Natural killer cell (primary cell): ENCODE data around the gene PCDH9. TPM values are rescaled to one million over a fixed set of nuclear protein-coding genes. Genes with fewer than 3 reads are reported as not detected.

Experiments used
- ATAC-seq, 3 donors: fragments of 150-1000 bp in 2 of 3; fragments of 200-7000 bp in 1 of 3; cut with Tn5 transposase; 1 replicate in 1 of 3; 2 replicates in 2 of 3; pipeline ENCODE4 v1.10.0; 2021; ENCODE audit warnings: mild to moderate bottlenecking in 2 of 3, moderate library complexity in 2 of 3
- DNase-seq, 2 donors: peaks; one replicate each; pipeline versions ENCODE4 v3.0.0 to v3.0.0-alpha.2; 2013 to 2021; ENCODE audit warnings: mixed read lengths in 1 of 2
- H3K27ac ChIP-seq: one replicate; pipeline ENCODE4 v1.5.1; 2013; ENCODE audit warnings: mild to moderate bottlenecking, low read length
- H3K27me3 ChIP-seq: one replicate; pipeline ENCODE4 v1.6.1; 2013; ENCODE audit warnings: low read length; ENCODE audit not compliant: control insufficient read depth, insufficient read depth
- H3K36me3 ChIP-seq: one replicate; pipeline ENCODE4 v1.6.1; 2013; ENCODE audit warnings: low read length; ENCODE audit not compliant: control insufficient read depth, insufficient read depth
- H3K4me1 ChIP-seq: one replicate; pipeline ENCODE4 v1.6.1; 2013; ENCODE audit warnings: low read length; ENCODE audit not compliant: control insufficient read depth, insufficient read depth
- H3K4me3 ChIP-seq: one replicate; pipeline ENCODE4 v1.5.1; 2013; ENCODE audit warnings: low read length
- H3K9me3 ChIP-seq: one replicate; pipeline ENCODE4 v1.6.1; 2013; ENCODE audit warnings: low read length; ENCODE audit not compliant: control insufficient read depth, insufficient read depth
- H3K27ac Mint-ChIP-seq, 2 donors: one replicate each; pipeline ENCODE4 v1.8.0; 2022; ENCODE audit warnings: mild to moderate bottlenecking in 2 of 2, mixed read lengths in 2 of 2, moderate library complexity in 1 of 2
- H3K27me3 Mint-ChIP-seq, 2 donors: one replicate each; pipeline ENCODE4 v1.8.0; 2022; ENCODE audit warnings: low read depth in 2 of 2, mixed read lengths in 2 of 2
- H3K36me3 Mint-ChIP-seq: one replicate; pipeline ENCODE4 v1.8.0; 2022; ENCODE audit warnings: mixed read lengths
- H3K4me1 Mint-ChIP-seq, 2 donors: one replicate each; pipeline ENCODE4 v1.8.0; 2022; ENCODE audit warnings: mixed read lengths in 2 of 2
- H3K4me3 Mint-ChIP-seq: one replicate; pipeline ENCODE4 v1.8.0; 2022; ENCODE audit warnings: mild to moderate bottlenecking, moderate library complexity, mixed read lengths
- H3K9me3 Mint-ChIP-seq, 2 donors: one replicate each; pipeline ENCODE4 v1.8.0; 2022; ENCODE audit warnings: mixed read lengths in 2 of 2
- CTCF ChIP-seq: fragments of 200-600 bp; IDR thresholded peaks from one replicate; pipeline ENCODE4 v1.8.0; 2022; ENCODE audit warnings: antibody characterized with exemption
- WGBS: methylation state at CpG from one replicate; pipeline ENCODE4 v1.1.7; 2013; ENCODE audit warnings: missing lambda C conversion rate; ENCODE audit not compliant: insufficient coverage; 5-methylcytosine and 5-hydroxymethylcytosine counted together
- intact Hi-C: fragments of 100-400 bp; cut with micrococcal nuclease; formaldehyde crosslinking; loops from one replicate; pipeline ENCODE4 v1.14.2; 2022
- total RNA-seq, 4 donors: library from RNA; stranded (reverse); fragments of 120-200 nt in 1 of 4; gene quantifications; one replicate each; pipeline versions ENCODE4 v1.2.3 to v1.2.4, GENCODE V29; 2013 to 2022

Gene PCDH9
- total RNA-seq, 3 donors from 2014 or later (not counting 1 experiment from before 2014, with no cell fraction given): 0.43 to 1.5 (median 0.68) TPM

GRCh38 chr13:66981912-66982311 lies 248.2 kb downstream of the PCDH9 start:
- WGBS: 95% methylated on average over 7 of the region's 7 CpGs

GRCh38 chr13:66977161-66977560 lies 253.0 kb downstream of the PCDH9 start:
- ATAC-seq (no peak), DNase-seq (no peak)
- Mint-ChIP-seq H3K36me3 (no peaks in the 10 kb centered on the region), H3K27ac (no peak overlapping the region), H3K4me3 (no peak overlapping the region), H3K27me3 (no peaks in the 10 kb centered on the region), H3K9me3 (peaks cover 11 to 12% of the 10 kb centered on the region in 2 donors), H3K4me1 (no peaks in the 10 kb centered on the region)
- Histone ChIP-seq H3K27ac (no peak overlapping the region), H3K9me3 (no peaks in the 10 kb centered on the region), H3K4me3 (no peak overlapping the region), H3K27me3 (no peaks in the 10 kb centered on the region), H3K36me3 (no peaks in the 10 kb centered on the region), H3K4me1 (no peaks in the 10 kb centered on the region)
- no peak for TF ChIP-seq CTCF
- WGBS: 89% methylated on average over 4 of the region's 4 CpGs
- intact Hi-C loops: no loop called here

More at GRCh38 chr13:66981912-66982311, 248.2 kb downstream of the PCDH9 start:
- TF ChIP-seq CTCF: no peak
- Mint-ChIP-seq H3K9me3 (peaks cover 5 to 15% of the 10 kb centered on the region in 2 donors), H3K4me1 (no peaks in the 10 kb centered on the region), H3K4me3 (no peak overlapping the region), H3K27ac (no peak overlapping the region), H3K36me3 (no peaks in the 10 kb centered on the region), H3K27me3 (no peaks in the 10 kb centered on the region)
- no peak overlapping the region for H3K4me3 ChIP-seq
- ATAC-seq (no peak), DNase-seq (no peak)
- no peak overlapping the region for H3K27ac ChIP-seq
- intact Hi-C loops: no loop called here
- no peaks in the 10 kb centered on the region for H3K36me3 ChIP-seq
- H3K27me3 ChIP-seq: no peaks in the 10 kb centered on the region
- H3K4me1 ChIP-seq: no peaks in the 10 kb centered on the region
- no peaks in the 10 kb centered on the region for H3K9me3 ChIP-seq

GRCh38 chr13:66974889-66975288 lies 255.2 kb downstream of the PCDH9 start:
- H3K9me3 ChIP-seq: no peaks in the 10 kb centered on the region
- TF ChIP-seq CTCF: no peak
- no peak overlapping the region for H3K4me3 Mint-ChIP-seq
- no peaks in the 10 kb centered on the region for H3K4me1 Mint-ChIP-seq
- DNase-seq (no peak), ATAC-seq (no peak)
- H3K9me3 Mint-ChIP-seq: peaks cover 9% of the 10 kb centered on the region in 2 donors
- no peak overlapping the region for H3K27ac ChIP-seq
- intact Hi-C loops: no loop called here
- no peaks in the 10 kb centered on the region for H3K27me3 Mint-ChIP-seq
- no CpG with 5 or more reads among the region's 1 CpG for WGBS
- no peaks in the 10 kb centered on the region for H3K36me3 ChIP-seq
- H3K4me1 ChIP-seq: no peaks in the 10 kb centered on the region
- no peaks in the 10 kb centered on the region for H3K27me3 ChIP-seq
- H3K27ac Mint-ChIP-seq: no peak overlapping the region
- H3K36me3 Mint-ChIP-seq: no peaks in the 10 kb centered on the region
- no peak overlapping the region for H3K4me3 ChIP-seq

- Histone ChIP-seq H3K4me3 (no peak overlapping the region), H3K27me3 (no peaks in the 10 kb centered on the region), H3K27ac (no peak overlapping the region), H3K4me1 (no peaks in the 10 kb centered on the region), H3K9me3 (no peaks in the 10 kb centered on the region), H3K36me3 (no peaks in the 10 kb centered on the region)
- DNase-seq: no peak
- no peaks in the 10 kb centered on the region for H3K36me3 Mint-ChIP-seq
- no peak overlapping the region for H3K4me3 Mint-ChIP-seq
- peaks cover 4 to 6% of the 10 kb centered on the region in 2 donors for H3K9me3 Mint-ChIP-seq
- H3K4me1 Mint-ChIP-seq: no peaks in the 10 kb centered on the region
- ATAC-seq: no peak
- intact Hi-C loops: no loop called here
- no peak for TF ChIP-seq CTCF
- 100% methylated on average over 1 of the region's 1 CpG for WGBS
- no peak overlapping the region for H3K27ac Mint-ChIP-seq
- no peaks in the 10 kb centered on the region for H3K27me3 Mint-ChIP-seq
Observed at GRCh38 chr13:66974174-66974573, 256.0 kb downstream of the PCDH9 start.
